SJSA1 (cell line): ENCODE measurements around the gene NANS. TPM values are rescaled to one million over a fixed set of nuclear protein-coding genes. Genes with fewer than 3 reads are reported as not detected.

Experiments used
- DNase-seq, 2 experiments: peaks; one replicate each; pipeline ENCODE4 v3.0.0-alpha.2; 2015 to 2020; ENCODE audit warnings: low spot score in 2 of 2, low read depth in 1 of 2
- H3K27ac ChIP-seq: fragments of 250-450 bp; sonication (Bioruptor Pico); 2 replicates; pipeline ENCODE4 v1.5.1; 2020; ENCODE audit warnings: mild to moderate bottlenecking, moderate library complexity
- H3K27me3 ChIP-seq: fragments of 250-450 bp; sonication (Bioruptor Pico); replicated peaks from 2 replicates; pipeline ENCODE4 v1.5.1; 2020; ENCODE audit warnings: mild to moderate bottlenecking, moderate library complexity
- H3K36me3 ChIP-seq: fragments of 250-450 bp; sonication (Bioruptor Pico); 2 replicates; pipeline ENCODE4 v1.5.1; 2020; ENCODE audit warnings: mild to moderate bottlenecking
- H3K4me1 ChIP-seq: fragments of 250-450 bp; sonication (Bioruptor Pico); replicated peaks from 2 replicates; pipeline ENCODE4 v1.6.1; 2021; ENCODE audit warnings: mild to moderate bottlenecking
- H3K4me3 ChIP-seq: fragments of 250-450 bp; sonication (Bioruptor Pico); 2 replicates; pipeline ENCODE4 v1.5.1; 2020; ENCODE audit warnings: mild to moderate bottlenecking
- H3K9me3 ChIP-seq: fragments of 250-450 bp; sonication (Bioruptor Pico); replicated peaks from 2 replicates; pipeline ENCODE4 v1.5.1; 2020; ENCODE audit warnings: mild to moderate bottlenecking
- total RNA-seq: library from RNA; depleted of rRNA; stranded (reverse); fragments of >200 nt; shearing (Covaris generic); gene quantifications from 2 replicates; pipeline ENCODE4 v1.2.3, GENCODE V29; 2014

NANS gene
- total RNA-seq, 1 experiment from 2014 or later, result 160 TPM

DNA sequence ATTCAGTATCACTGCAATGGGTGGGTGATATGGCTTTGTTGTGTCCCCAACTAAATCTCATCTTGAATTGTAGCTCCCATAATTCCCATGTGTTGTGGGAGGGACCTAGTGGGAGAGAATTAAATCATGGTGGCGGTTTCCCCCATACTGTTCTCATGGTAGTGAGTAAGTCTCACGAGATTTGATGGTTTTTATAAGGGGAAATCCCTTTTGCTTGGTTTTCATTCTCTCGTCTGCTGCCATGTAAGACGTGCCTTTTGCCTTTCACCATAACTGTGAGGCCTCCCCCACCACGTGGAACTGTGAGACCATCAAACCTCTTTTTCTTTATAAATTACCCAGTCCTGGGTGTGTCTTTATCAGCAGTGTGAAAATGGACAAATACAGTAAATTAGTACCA, 9.5 kb upstream of the NANS start:
- Histone ChIP-seq H3K27me3 (no peaks in the 10 kb centered on the region), H3K4me3 (no peak overlapping the region)
- DNase-seq, result no peak

DNA sequence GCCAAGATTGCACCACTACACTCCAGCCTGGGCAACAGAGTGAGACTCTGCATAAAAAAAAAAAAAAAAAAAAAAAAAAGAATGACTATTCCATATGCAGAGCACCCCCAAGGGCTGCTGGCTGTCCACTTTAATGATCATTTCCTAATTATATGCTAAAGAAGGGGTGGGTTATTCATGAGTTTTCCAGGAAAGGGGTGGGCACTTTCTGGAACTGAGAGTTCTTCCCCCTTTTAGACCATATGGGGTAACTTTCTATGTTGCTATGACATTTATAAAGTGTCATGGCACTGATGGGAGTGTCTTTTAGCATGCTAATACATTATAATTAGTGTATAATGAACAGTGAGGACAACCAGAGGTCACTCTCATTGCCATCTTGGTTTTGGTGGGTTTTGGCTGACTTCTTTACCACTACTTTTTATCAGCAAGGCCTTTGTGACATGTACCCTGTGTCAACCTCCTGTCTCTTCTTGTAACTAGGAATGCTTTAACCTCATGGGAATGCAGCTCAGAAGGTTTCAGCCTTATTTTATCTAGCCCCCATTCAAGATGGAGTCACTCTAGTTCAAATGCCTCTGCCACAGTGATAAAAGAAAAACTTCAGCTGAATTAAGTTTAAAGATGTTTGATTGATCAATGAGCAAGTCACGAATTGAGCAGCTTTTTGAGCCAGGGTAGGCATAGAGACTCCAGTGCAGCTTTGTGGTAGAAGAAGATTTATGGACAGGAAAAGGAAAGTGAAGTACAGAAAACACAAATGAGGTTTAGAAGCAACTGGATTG, 7.1 kb upstream of the NANS start:
- no peak overlapping the region for H3K4me3 ChIP-seq
- H3K9me3 ChIP-seq, result no peaks in the 10 kb centered on the region
- no peak for DNase-seq
- H3K36me3 ChIP-seq, result no peaks in the 10 kb centered on the region
- no peak overlapping the region for H3K27ac ChIP-seq
- H3K27me3 ChIP-seq, result no peaks in the 10 kb centered on the region
- H3K4me1 ChIP-seq, result no peaks in the 10 kb centered on the region

More for the DNA sequence above, 9.5 kb upstream of the NANS start:
- no peak overlapping the region for H3K27ac ChIP-seq
- H3K9me3 ChIP-seq, result no peaks in the 10 kb centered on the region
- no peaks in the 10 kb centered on the region for H3K4me1 ChIP-seq
- H3K36me3 ChIP-seq, result no peaks in the 10 kb centered on the region

- H3K27me3 ChIP-seq, result no peaks in the 10 kb centered on the region
- no peak overlapping the region for H3K27ac ChIP-seq
- H3K4me1 ChIP-seq, result no peaks in the 10 kb centered on the region
- no peak overlapping the region for H3K4me3 ChIP-seq
- no peak for DNase-seq
- H3K9me3 ChIP-seq, result no peaks in the 10 kb centered on the region
- no peaks in the 10 kb centered on the region for H3K36me3 ChIP-seq
Observed at GRCh38 chr9:98050351-98050750, 6.2 kb upstream of the NANS start.

GRCh38 chr9:98054376-98054951, 2.1 kb upstream of the NANS start:
- Histone ChIP-seq H3K4me3 (no peak overlapping the region), H3K36me3 (peaks cover 9% of the 10 kb centered on the region; the same call in 1 of the 2 replicates), H3K4me1 (peaks cover 21% of the 10 kb centered on the region), H3K27me3 (no peaks in the 10 kb centered on the region), H3K27ac (no peak overlapping the region), H3K9me3 (no peaks in the 10 kb centered on the region)
- no peak for DNase-seq

DNA sequence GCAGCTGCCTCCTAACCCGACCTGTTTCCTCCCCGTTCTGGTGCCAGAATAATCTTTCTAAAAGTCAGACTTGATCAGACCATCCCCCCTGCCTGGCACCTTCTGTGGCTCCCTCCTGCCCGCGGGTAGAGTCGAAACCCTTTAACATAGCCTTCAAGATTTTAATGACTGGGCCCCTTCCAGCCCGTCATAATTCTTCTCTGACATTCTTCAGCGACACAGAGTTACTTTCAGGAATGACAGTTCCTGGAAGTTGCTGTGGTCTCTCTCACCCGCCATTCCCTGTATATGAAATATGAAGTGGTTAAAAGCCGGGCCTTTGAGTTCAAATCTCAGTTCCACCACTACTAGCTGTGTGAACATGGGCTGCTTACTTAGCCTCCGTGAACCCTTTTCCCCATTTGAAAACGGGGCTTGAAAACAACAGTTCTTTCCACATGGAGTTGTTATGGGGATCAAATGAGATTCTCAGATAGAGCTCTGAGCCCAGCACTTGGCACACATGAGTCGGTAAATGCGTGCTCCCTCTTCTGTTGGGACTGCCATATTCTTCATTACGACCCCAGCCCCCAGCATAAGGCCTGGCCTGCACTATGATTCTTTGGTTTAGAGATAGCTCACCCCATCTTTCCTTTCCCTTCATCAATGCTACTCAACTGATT, 737 bp downstream of the NANS start:
- no peak for DNase-seq
- Histone ChIP-seq H3K4me1 (peaks cover 37% of the 10 kb centered on the region), H3K27me3 (no peaks in the 10 kb centered on the region), H3K9me3 (no peaks in the 10 kb centered on the region), H3K36me3 (peaks cover 23% of the 10 kb centered on the region), H3K27ac (peak overlapping the region; percentile 85), H3K4me3 (peak overlapping the region; percentile 89)

DNA sequence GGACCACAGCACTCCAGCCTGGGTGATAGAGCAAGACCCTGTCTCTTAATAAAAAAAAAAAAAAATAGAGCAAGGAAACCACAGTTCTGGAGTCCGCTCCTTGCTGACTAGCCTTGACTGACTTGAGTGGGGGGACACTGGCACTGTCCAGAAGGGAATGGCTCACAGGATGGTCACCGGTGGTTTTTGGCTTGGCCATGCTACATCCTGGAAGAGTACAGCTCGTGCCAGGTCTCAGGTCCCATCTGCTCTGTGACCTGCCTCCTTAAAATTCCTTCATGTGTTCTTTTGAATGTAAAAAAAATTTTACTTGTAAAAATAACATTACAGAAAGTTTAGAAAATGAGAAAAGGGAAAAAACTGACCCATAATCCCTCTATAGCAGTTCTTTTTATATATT, 5.6 kb downstream of the NANS start:
- no peak overlapping the region for H3K27ac ChIP-seq
- peaks cover 38% of the 10 kb centered on the region for H3K4me1 ChIP-seq
- no peak for DNase-seq
- H3K27me3 ChIP-seq, result no peaks in the 10 kb centered on the region
- no peaks in the 10 kb centered on the region for H3K9me3 ChIP-seq
- no peak overlapping the region for H3K4me3 ChIP-seq
- peaks cover 58% of the 10 kb centered on the region for H3K36me3 ChIP-seq

GRCh38 chr9:98064623-98065392, 8.3 kb downstream of the NANS start:
- Histone ChIP-seq H3K9me3 (no peaks in the 10 kb centered on the region), H3K4me3 (no peak overlapping the region), H3K27me3 (no peaks in the 10 kb centered on the region), H3K36me3 (peaks cover 60% of the 10 kb centered on the region), H3K27ac (no peak overlapping the region), H3K4me1 (peaks cover 19% of the 10 kb centered on the region)
- peak in 1 of 2 experiments; percentile 37 for DNase-seq

- H3K4me1 ChIP-seq, result peaks cover 6% of the 10 kb centered on the region
- H3K4me3 ChIP-seq, result no peak overlapping the region
- no peaks in the 10 kb centered on the region for H3K27me3 ChIP-seq
- no peaks in the 10 kb centered on the region for H3K9me3 ChIP-seq
- DNase-seq, result no peak
- H3K27ac ChIP-seq, result no peak overlapping the region
- peaks cover 55% of the 10 kb centered on the region for H3K36me3 ChIP-seq
Observed at GRCh38 chr9:98066235-98066634, 9.7 kb downstream of the NANS start.

- peaks cover 52% of the 10 kb centered on the region for H3K36me3 ChIP-seq
- H3K4me1 ChIP-seq, result peaks cover 6% of the 10 kb centered on the region
Observed at GRCh38 chr9:98067184-98067583, 10.7 kb downstream of the NANS start.

DNA sequence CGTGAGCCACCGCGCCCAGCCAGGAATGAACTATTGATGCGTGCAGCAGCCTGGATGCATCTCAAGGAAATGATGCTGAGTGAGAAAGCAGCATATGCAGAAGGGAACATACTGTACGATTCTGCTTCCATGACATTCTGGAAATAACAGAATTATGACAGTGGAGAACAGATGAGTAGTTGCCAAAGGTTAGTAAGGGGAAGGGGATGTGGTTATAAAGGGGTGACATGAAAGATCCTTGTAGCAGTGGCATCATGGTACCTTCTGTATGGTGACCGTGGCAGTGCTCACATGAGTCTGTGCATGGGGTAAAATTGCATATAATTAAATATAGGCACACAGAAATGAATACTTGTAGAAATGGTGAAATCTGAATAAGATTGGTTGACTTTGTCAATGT, 13.0 kb downstream of the NANS start:
- Histone ChIP-seq H3K4me1 (peaks cover 4% of the 10 kb centered on the region), H3K36me3 (peaks cover 31% of the 10 kb centered on the region), H3K9me3 (no peaks in the 10 kb centered on the region), H3K27me3 (no peaks in the 10 kb centered on the region), H3K27ac (no peak overlapping the region), H3K4me3 (no peak overlapping the region)
- no peak for DNase-seq

More at GRCh38 chr9:98067184-98067583, 10.7 kb downstream of the NANS start:
- Histone ChIP-seq H3K4me3 (no peak overlapping the region), H3K9me3 (no peaks in the 10 kb centered on the region), H3K27ac (no peak overlapping the region), H3K27me3 (no peaks in the 10 kb centered on the region)
- no peak for DNase-seq

GRCh38 chr9:98070704-98071103, 14.2 kb downstream of the NANS start:
- no peak for DNase-seq
- no peaks in the 10 kb centered on the region for H3K9me3 ChIP-seq
- H3K4me1 ChIP-seq, result no peaks in the 10 kb centered on the region
- H3K4me3 ChIP-seq, result no peak overlapping the region
- H3K27me3 ChIP-seq, result no peaks in the 10 kb centered on the region
- H3K36me3 ChIP-seq, result peaks cover 24% of the 10 kb centered on the region
- H3K27ac ChIP-seq, result no peak overlapping the region

DNA sequence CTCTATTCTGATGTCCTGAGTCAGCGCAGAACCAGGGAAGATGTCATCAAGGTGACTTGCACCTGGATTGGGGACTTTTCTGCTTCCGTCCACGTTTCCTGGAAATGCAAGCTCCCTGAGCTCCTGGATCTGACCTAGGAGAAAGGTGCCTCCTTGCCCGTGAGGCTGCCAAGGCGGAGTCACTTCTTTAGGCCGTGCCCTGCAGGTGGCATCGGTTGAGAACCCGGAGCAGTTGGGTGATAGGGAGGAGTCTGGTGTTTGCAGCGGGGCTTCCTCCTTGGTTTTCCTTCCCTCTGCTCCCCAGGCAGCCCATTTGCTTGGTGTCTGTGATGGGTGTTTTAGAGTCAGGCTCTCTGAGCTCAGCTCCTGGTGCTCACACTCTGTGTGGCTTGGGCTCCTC, 15.2 kb downstream of the NANS start:
- H3K9me3 ChIP-seq, result no peaks in the 10 kb centered on the region
- no peak overlapping the region for H3K27ac ChIP-seq
- no peak for DNase-seq
- H3K4me3 ChIP-seq, result no peak overlapping the region
- no peaks in the 10 kb centered on the region for H3K27me3 ChIP-seq
- H3K4me1 ChIP-seq, result no peaks in the 10 kb centered on the region
- peaks cover 17% of the 10 kb centered on the region for H3K36me3 ChIP-seq

DNA sequence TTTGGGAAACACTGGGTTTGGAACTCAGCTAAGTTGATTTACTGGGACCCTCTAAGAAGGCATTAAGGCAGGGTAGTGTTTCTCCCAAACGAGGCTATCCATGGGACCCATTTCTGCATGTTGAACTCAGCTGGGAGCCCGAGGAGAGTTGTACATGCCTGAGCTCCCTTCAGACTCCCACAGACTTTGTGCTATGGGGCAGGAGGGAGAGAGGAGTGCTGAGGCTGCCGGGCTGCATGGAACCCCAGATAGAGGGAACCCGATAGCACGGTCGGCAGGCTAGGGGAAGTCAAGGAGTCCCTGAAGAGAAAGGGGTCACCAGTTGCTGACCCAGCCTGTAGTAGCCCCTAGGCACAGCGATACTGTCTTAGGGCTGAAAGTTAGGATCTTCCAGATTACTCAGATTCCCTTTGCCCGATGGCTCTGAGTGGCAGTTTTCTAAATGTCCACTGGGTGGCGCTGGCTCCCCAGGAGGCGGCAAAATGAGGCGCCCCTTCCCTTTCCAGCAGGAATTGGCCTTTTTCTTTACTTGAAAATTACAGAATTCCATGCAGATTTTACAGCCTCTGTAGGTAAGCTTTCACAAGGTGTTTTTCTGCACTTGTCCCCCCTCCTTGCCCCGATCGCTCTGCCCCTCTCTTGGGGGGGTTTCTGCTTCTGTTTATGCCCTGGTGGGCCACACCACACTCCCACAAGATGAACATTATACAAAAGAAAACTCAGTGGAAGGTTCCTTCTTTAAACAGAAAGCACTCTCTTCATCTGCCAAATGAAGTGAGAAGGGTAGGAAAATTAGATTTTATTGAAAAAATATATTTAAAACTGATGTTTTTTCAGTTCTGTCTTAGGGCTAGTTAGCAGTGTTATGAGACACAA, 17.8 kb downstream of the NANS start:
- Histone ChIP-seq H3K27ac (no peak overlapping the region), H3K4me3 (no peak overlapping the region), H3K9me3 (no peaks in the 10 kb centered on the region), H3K36me3 (peaks cover 25% of the 10 kb centered on the region), H3K4me1 (no peaks in the 10 kb centered on the region), H3K27me3 (no peaks in the 10 kb centered on the region)
- peak in 1 of 2 experiments; percentile 65 for DNase-seq
